Measurements from ENCODE around the gene ASB16. TPM values are rescaled to one million over a fixed set of nuclear protein-coding genes. Genes with fewer than 3 reads are reported as not detected.

ASB16 gene
- total and polyA plus RNA-seq, 9 of the 15 experiments (the other 6 are each of a cell fraction or from before 2014, with no cell fraction given), result 0.03 to 0.07 TPM; not detected in 7

GRCh38 chr17:44137891-44138709 is 32.4 kb upstream of the ASB16 start (continued):
- TF ChIP-seq ZMIZ1 (IDR thresholded peaks at IDR 0.05; ENCODE audit: low read depth in 2 of 2, low read length in 2 of 2) (no peak), ZNF717 (CRISPR knock-in tag; IDR thresholded peaks at IDR 0.05) (no peak), ZNF444 (CRISPR knock-in tag; IDR thresholded peaks at IDR 0.05) (no peak), MGA (IDR thresholded peaks at IDR 0.05) (peak; percentile 85), XRCC5 (IDR thresholded peaks at IDR 0.05; ENCODE audit: low read depth, low read length) (no peak), ZNF253 (CRISPR knock-in tag; conservative IDR thresholded peaks at IDR 0.05) (no peak), FOXJ2 (tag; IDR thresholded peaks at IDR 0.05) (no peak), POU5F1 (IDR thresholded peaks at IDR 0.05; ENCODE audit: borderline replicate concordance, low read depth, low read length, partially characterized antibody) (no peak)
